Mesothelial cell of epicardium (in vitro differentiated cells): ENCODE results near the gene NFIX. TPM values are rescaled to one million over a fixed set of nuclear protein-coding genes. Genes with fewer than 3 reads are reported as not detected.

Experiments
- DNase-seq, 2 experiments: peaks; one replicate each; pipeline ENCODE4 v3.0.0; 2021; ENCODE audit warnings: low spot score in 2 of 2; ENCODE audit not compliant: unreplicated experiment in 2 of 2
- H3K27ac Mint-ChIP-seq: 2 replicates; pipeline ENCODE4 v1.8.0; 2021; ENCODE audit warnings: mixed read lengths
- H3K27me3 Mint-ChIP-seq: 2 replicates; pipeline ENCODE4 v1.8.0; 2021; ENCODE audit warnings: low read depth, mixed read lengths
- H3K36me3 Mint-ChIP-seq: 2 replicates; pipeline ENCODE4 v1.8.0; 2021; ENCODE audit warnings: mixed read lengths
- H3K4me1 Mint-ChIP-seq: 2 replicates; pipeline ENCODE4 v1.8.0; 2021; ENCODE audit warnings: mixed read lengths
- H3K4me3 Mint-ChIP-seq: 2 replicates; pipeline ENCODE4 v1.8.0; 2021; ENCODE audit warnings: mild to moderate bottlenecking, moderate library complexity, mixed read lengths
- H3K9me3 Mint-ChIP-seq: 2 replicates; pipeline ENCODE4 v1.8.0; 2021; ENCODE audit warnings: mixed read lengths
- total RNA-seq: library from RNA; stranded (reverse); gene quantifications from 3 replicates; pipeline ENCODE4 v1.2.1, GENCODE V29; 2021
- TF ChIP-seq, protein P1 (sequence below): fragments of 200-600 bp; sonication (generic); IDR thresholded peaks from one replicate; pipeline ENCODE4 v1.5.0; 2021; ENCODE audit warnings: antibody characterized with exemption; ENCODE audit not compliant: unreplicated experiment

Gene NFIX
- total RNA-seq, 1 donor from 2014 or later = 52.4 TPM

GRCh38 chr19:13120031-13120430 lies 124.8 kb downstream of the NFIX start:
- Mint-ChIP-seq H3K27me3 (no peaks in the 10 kb centered on the region), H3K4me1 (peaks cover 42% of the 10 kb centered on the region), H3K4me3 (peak overlapping the region; percentile 75), H3K27ac (peak overlapping the region; percentile 85), H3K9me3 (no peaks in the 10 kb centered on the region), H3K36me3 (peaks cover 4% of the 10 kb centered on the region)
- no peak for DNase-seq
- TF ChIP-seq, protein P1, sequence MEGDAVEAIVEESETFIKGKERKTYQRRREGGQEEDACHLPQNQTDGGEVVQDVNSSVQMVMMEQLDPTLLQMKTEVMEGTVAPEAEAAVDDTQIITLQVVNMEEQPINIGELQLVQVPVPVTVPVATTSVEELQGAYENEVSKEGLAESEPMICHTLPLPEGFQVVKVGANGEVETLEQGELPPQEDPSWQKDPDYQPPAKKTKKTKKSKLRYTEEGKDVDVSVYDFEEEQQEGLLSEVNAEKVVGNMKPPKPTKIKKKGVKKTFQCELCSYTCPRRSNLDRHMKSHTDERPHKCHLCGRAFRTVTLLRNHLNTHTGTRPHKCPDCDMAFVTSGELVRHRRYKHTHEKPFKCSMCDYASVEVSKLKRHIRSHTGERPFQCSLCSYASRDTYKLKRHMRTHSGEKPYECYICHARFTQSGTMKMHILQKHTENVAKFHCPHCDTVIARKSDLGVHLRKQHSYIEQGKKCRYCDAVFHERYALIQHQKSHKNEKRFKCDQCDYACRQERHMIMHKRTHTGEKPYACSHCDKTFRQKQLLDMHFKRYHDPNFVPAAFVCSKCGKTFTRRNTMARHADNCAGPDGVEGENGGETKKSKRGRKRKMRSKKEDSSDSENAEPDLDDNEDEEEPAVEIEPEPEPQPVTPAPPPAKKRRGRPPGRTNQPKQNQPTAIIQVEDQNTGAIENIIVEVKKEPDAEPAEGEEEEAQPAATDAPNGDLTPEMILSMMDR = no peak

DNA sequence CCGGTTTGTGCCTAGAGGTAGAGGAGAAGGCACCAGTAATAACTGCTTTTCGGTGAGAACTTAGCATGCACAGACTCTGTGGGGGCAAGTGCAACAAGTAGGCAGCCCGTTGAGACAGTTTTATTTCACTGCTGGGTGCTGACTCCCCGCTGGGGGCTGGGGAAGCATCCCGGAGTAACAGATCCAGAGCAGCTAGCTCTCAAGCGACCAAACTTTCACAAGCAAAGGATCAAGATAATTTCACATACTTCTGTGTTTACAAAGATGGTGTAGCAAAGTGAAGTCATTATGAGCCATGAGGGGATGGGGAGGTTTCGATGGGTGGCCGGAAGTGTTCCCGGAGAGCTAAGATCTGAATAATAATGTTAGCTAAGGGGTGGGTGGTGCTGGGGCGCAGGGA lies 125.5 kb downstream of the NFIX start:
- DNase-seq = no peak
- H3K4me1 Mint-ChIP-seq = peaks cover 34% of the 10 kb centered on the region
- peak overlapping the region; percentile 61 for H3K27ac Mint-ChIP-seq
- H3K4me3 Mint-ChIP-seq = peak overlapping the region; percentile 14
- H3K9me3 Mint-ChIP-seq = no peaks in the 10 kb centered on the region
- peaks cover 4% of the 10 kb centered on the region for H3K36me3 Mint-ChIP-seq
- TF ChIP-seq, protein P1 = no peak
- no peaks in the 10 kb centered on the region for H3K27me3 Mint-ChIP-seq

- Mint-ChIP-seq H3K4me3 (no peak overlapping the region), H3K9me3 (no peaks in the 10 kb centered on the region), H3K27me3 (no peaks in the 10 kb centered on the region), H3K4me1 (peaks cover 27% of the 10 kb centered on the region), H3K36me3 (peaks cover 4% of the 10 kb centered on the region), H3K27ac (peak overlapping the region; percentile 62)
- TF ChIP-seq, protein P1 = no peak
- no peak for DNase-seq
Observed at GRCh38 chr19:13121551-13122274, 126.4 kb downstream of the NFIX start.

DNA sequence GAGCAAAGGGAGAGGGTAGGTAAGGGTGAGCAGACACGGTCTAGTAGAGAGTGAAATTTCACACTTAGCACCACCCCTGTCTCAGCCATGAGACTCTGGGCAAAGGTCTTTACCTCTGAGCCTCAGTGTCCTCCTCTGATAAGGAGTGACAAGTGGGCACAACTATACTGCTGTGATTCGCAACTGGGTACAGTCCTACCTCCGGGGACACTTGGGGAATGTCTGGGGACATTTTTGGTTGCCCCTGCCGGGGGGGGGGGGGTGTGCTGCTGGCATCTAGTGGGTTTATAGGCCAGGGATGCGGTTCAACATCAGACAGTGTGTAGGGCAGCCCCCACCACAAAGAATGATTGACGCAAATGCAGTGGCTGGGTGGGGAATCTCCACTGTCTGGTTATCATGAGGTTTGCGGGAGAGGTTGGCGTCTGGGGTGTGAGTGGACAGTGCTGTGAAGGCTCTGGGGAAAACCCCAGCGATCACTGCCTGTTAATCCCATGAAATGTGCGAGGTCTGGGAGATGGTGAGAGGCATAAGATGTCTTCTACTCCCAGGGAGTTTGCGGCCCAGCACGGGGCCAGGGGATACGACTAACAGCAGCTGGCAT lies 127.1 kb downstream of the NFIX start:
- Mint-ChIP-seq H3K27ac (peak overlapping the region; percentile 72), H3K4me1 (peaks cover 21% of the 10 kb centered on the region), H3K36me3 (peaks cover 4% of the 10 kb centered on the region), H3K9me3 (no peaks in the 10 kb centered on the region), H3K4me3 (no peak overlapping the region), H3K27me3 (no peaks in the 10 kb centered on the region)
- TF ChIP-seq, protein P1 = no peak
- DNase-seq = no peak

GRCh38 chr19:13122980-13123957 lies 128.0 kb downstream of the NFIX start:
- peaks cover 21% of the 10 kb centered on the region for H3K4me1 Mint-ChIP-seq
- H3K9me3 Mint-ChIP-seq = no peaks in the 10 kb centered on the region
- TF ChIP-seq, protein P1 = no peak
- DNase-seq = no peak
- no peaks in the 10 kb centered on the region for H3K27me3 Mint-ChIP-seq
- H3K27ac Mint-ChIP-seq = peak overlapping the region; percentile 10
- H3K4me3 Mint-ChIP-seq = no peak overlapping the region
- peaks cover 4% of the 10 kb centered on the region for H3K36me3 Mint-ChIP-seq
